Measurements from ENCODE around the gene YWHAG.

GRCh38 chr7:76375251-76375650 is 16.5 kb upstream of the YWHAG start:
- no peak for TF ChIP-seq CTCF (IDR thresholded peaks at IDR 0.05)
- no peak for TF ChIP-seq POLR2A (IDR thresholded peaks at IDR 0.05)

Data from heart left ventricle (tissue), 13 donors.